Activated CD4-positive, alpha-beta T cell treated with anti-CD3 and anti-CD28 coated beads for 1 hour (primary cell): ENCODE data around the gene HBD.
"Not testable (repeated sequence)": the region's sequence is repeated elsewhere in the genome, so short reads cannot be mapped to it uniquely, and the experiment has no call there.

ENCODE experiments used
- DNase-seq: peaks from one replicate; pipeline ENCODE4 v3.0.0-alpha.2; 2020

HBD gene

DNA sequence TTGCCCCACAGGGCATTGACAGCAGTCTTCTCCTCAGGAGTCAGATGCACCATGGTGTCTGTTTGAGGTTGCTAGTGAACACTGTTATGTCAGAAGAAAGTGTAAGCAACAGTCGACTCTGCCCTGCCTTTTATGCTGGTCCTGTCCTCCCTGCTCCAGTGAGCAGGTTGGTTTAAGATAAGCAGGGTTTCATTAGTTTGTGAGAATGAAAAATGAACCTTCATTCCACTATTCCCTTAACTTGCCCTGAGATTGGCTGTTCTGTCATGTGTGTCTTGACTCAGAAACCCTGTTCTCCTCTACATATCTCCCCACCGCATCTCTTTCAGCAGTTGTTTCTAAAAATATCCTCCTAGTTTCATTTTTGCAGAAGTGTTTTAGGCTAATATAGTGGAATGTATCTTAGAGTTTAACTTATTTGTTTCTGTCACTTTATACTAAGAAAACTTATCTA, at the start of gene HBD:
Gene HBD (minus strand): TSS at position 103 of the 454 bp plus-strand sequence. CDS start 50 bp downstream, at position 53.
- no peak for DNase-seq

DNA sequence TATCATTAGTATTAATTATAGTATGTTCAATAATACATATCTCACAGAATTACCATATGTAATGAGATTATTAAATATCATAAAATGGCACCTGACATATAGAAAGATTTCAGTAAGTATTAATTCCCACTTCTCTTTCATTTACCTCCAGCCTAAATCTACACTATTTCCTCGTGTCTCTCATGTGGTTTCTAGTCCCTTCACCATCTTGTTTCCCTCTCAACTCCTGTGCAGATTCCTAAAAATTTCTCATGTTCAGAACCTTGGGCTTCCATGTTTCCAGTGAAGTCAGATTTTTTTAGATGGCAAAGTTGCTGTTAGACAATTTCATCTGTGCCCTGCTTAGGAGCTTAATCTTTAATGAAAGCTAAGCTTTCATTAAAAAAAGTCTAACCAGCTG, 49.6 kb upstream of the HBD start:
- no peak for DNase-seq

- DNase-seq = no peak
Measured at GRCh38 chr11:5283086-5283485, 48.8 kb upstream of the HBD start.

- DNase-seq = no peak
Measured at GRCh38 chr11:5282628-5283027, 48.3 kb upstream of the HBD start.

DNA sequence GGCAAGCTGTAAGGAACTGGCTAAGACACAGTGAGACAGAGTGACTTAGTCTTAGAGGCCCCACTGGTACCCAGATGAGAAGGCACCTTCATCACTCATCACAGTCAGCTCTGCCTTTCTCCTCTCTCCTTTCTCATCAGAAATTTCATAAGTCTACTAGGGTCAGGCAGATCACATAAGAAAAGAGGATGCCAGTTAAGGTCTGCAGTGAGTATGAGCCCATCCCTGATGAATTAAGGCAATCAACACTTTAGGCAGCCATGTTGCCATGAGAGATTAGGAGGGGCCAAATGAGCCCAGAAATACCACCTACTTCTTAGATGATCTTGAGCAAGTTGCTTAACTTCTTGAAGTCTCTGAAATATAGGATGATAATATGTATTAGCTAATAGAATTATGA, 47.3 kb upstream of the HBD start:
- no peak for DNase-seq

DNA sequence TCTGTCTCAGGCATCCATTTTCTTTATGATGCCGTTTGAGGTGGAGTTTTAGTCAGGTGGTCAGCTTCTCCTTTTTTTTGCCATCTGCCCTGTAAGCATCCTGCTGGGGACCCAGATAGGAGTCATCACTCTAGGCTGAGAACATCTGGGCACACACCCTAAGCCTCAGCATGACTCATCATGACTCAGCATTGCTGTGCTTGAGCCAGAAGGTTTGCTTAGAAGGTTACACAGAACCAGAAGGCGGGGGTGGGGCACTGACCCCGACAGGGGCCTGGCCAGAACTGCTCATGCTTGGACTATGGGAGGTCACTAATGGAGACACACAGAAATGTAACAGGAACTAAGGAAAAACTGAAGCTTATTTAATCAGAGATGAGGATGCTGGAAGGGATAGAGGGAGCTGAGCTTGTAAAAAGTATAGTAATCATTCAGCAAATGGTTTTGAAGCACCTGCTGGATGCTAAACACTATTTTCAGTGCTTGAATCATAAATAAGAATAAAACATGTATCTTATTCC, 46.4 kb upstream of the HBD start:
- no peak for DNase-seq

DNA sequence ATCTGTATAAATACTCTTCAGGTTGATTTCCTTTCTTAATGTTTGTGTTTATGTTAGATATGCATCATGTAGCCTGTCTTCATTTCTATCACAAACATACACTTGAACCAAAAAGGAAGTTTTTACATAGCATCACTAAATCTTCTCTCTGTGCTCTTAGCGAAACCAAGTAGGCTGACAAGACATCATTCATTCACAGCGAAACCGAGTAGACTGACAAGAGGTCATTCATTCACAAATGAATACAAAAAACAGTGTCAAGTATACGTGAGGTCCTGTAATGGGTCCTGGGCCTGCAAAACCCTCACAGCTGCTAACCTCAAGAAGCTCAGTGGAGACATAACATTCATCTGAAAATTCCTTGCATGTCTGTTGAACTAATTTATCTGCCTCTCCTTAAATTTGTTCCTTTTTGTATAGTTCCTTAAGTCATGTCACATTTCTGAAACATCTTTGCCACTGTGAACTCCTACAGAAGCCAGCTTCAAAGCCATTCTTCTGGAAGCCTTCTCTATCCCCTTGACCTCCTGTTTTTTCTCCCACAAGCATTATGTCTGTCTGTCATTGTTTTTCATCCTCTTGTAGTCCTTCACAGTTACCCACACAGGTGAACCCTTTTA, 45.3 kb upstream of the HBD start:
- DNase-seq = no peak

- DNase-seq = no peak
Measured at GRCh38 chr11:5277807-5278382, 43.6 kb upstream of the HBD start.

GRCh38 chr11:5276697-5277096, 42.4 kb upstream of the HBD start:
- DNase-seq = no peak

DNA sequence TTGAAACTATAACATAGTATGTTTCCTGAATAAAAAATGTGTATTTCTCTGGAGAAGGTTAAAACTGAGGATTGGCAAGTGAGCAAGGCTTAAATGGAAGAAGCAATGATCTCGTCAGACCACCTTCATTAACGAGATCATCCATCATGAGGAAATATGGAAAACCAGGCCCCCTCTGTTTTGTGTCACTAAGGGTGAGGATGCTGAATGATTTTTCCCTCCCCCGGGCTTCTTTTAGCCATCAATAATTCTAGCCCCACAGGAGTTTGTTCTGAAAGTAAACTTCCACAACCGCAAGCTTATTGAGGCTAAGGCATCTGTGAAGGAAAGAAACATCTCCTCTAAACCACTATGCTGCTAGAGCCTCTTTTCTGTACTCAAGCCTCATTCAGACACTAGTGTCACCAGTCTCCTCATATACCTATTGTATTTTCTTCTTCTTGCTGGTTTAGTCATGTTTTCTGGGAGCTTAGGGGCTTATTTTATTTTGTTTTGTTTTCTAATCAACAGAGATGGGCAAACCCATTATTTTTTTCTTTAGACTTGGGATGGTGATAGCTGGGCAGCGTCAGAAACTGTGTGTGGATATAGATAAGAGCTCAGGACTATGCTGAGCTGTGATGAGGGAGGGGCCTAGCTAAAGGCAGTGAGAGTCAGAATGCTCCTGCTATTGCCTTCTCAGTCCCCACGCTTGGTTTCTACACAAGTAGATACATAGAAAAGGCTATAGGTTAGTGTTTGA, 41.3 kb upstream of the HBD start:
- DNase-seq = no peak

DNA sequence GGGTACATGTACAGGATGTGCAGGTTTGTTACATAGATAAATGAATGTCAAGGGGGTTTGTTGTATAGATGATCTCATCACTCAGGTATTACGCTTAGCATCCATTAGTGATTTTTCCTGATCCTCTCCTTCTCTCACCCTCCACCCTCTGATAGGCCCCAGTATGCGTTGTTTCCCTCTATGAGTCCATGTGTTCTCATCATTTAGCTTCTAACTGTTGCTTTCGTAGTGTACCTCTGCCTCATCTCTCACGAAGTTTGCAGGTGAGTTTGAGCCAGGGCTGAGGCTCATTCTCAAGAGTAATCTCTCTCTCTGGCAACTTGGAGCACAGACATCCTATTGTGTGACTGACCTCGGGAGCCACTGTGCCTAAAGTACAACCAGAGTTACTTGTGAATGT, 40.1 kb upstream of the HBD start:
- no peak for DNase-seq

- DNase-seq = no peak
Measured at GRCh38 chr11:5272395-5273017, 38.2 kb upstream of the HBD start.

- no peak for DNase-seq
Measured at GRCh38 chr11:5269715-5270147, 35.4 kb upstream of the HBD start, which contains the start of gene HBE1. Gene HBE1, minus strand, starts transcription at chr11:5269945. Its CDS starts 55 bp downstream, at chr11:5269890.

DNA sequence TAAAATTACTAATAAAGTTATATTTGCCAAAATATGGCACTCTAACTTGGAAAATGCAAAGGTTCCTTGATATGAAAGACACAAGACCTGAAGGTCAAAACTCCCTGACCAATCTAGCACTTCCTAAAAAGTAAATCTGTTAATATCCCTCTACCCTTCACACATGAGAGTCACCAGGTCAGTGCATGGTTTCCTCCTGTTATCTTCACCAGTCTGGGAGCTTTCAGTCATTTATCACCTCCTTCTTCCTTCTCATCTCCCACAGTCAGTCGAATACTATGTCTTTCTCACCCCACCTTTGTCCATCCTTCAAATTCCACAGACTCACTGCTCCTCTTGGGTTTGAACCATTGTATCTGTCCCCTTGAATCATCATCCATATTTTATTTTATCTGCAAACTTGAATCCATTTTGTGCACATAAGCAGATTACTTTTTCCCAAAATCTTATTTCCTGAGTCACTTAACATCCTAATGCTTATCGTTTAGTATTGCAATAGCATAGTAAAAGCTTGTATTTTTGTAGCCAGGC, 32.8 kb upstream of the HBD start:
- DNase-seq = no peak

GRCh38 chr11:5266609-5267008, 32.3 kb upstream of the HBD start:
- DNase-seq = no peak

DNA sequence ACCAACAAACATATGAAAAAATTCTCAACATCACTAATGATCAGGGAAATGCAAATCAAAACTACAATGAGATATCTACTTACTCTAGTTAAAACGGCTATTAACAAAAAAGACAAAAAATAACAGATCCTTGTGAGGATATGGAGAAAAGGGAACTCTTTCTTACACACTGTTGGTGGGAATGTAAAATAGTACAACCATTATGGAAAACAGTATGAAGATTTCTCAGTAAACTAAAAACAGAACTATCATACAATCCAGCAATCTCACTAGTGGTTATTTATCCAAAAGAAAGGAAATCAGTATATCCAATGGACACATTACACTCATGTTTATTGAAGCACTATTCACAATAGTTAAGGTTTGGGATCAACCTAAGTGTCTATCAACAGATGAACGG, 31.5 kb upstream of the HBD start:
- no peak for DNase-seq

DNA sequence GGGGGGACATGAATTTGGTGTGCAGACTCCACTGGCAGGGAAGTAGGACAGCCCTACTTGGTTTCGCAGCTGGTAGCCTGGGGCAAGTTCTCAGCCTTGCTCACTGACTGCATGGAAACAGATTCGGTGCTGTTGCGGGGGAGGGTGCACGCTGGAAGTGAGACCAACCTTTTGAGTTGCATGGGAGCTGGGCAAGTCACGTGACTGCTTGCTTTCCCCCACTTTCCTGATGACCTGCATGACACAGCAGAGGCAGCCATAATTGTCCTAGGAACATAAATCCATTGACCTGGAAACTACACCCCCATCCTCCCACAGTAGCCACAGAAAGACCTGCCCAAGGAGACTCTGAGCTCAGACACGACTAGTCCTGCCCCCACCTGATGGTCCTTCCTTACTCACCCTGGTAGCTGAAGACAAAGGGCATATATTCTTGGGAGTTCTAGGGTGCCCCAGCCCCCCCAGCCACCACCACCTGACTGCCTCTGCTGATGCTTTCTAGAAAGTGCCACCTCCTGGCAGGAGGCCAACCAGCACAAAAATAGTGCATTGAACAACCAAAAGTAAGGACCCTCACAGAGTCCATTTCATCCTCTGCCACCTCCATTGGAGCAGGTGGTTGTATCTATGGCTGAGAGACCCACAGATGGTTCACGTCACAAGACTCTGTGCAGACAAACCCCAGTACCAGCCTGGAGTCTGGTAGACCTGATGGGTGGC, 24.4 kb upstream of the HBD start:
- no peak for DNase-seq

- DNase-seq = no peak
Measured at GRCh38 chr11:5257296-5257695, 23.0 kb upstream of the HBD start.

DNA sequence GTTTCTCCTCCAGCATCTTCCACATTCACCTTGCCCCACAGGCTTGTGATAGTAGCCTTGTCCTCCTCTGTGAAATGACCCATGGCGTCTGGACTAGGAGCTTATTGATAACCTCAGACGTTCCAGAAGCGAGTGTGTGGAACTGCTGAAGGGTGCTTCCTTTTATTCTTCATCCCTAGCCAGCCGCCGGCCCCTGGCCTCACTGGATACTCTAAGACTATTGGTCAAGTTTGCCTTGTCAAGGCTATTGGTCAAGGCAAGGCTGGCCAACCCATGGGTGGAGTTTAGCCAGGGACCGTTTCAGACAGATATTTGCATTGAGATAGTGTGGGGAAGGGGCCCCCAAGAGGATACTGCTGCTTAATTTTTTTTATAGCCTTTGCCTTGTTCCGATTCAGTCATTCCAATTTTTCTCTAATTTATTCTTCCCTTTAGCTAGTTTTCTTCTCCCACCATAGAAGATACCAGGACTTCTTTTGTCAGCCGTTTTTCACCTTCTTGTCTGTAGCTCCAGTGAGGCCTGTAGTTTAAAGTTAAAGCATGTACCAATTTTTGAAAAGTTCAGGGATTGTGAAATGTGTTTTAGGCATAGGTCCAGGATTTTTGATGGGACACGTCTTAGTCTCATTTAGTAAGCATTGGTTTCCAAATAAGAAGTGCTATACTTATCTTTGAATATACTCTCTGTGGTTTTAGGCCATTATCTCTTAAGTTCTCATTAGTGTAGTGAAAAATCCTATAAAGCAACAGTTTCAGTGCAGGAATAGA, 20.5 kb upstream of the HBD start, which contains the start of gene HBG2:
Gene HBG2 (minus strand): TSS at position 136 of the 768 bp plus-strand sequence. CDS start 53 bp downstream, at position 83.
- not testable (repeated sequence) for DNase-seq

DNA sequence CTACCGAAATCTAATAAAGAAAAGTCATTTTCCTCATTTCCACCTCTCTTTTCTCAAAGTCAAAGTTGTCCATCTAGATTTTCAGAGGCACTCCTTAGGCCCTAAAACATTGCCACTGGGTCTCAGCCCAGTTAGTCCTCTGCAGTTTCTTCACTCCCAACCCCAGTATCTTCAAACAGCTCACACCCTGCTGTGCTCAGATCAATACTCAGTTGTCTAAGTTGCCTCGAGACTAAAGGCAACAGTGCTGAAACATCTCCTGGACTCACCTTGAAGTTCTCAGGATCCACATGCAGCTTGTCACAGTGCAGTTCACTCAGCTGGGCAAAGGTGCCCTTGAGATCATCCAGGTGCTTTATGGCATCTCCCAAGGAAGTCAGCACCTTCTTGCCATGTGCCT, 19.7 kb upstream of the HBD start:
- DNase-seq = not testable (repeated sequence)

- DNase-seq = not testable (repeated sequence)
Measured at GRCh38 chr11:5253440-5253839, 19.2 kb upstream of the HBD start.

- no peak for DNase-seq
Measured at GRCh38 chr11:5252919-5253265, 18.6 kb upstream of the HBD start.
